Suprapubic skin (tissue), 4 donors: ENCODE data around the gene JAML.

ENCODE experiments used
- CTCF ChIP-seq, 2 donors: fragments of 200-600 bp in 1 of 2; fragments of 450-650 bp in 1 of 2; sonication (generic) in 1 of 2; IDR thresholded peaks; one replicate each; pipeline ENCODE4 v1.5.1; 2016 to 2019; ENCODE audit warnings: antibody characterized with exemption in 2 of 2, mild to moderate bottlenecking in 1 of 2, moderate library complexity in 1 of 2
- POLR2A ChIP-seq, 2 donors: fragments of 450-650 bp; IDR thresholded peaks; one replicate each; pipeline ENCODE4 v1.6.1; 2017; ENCODE audit warnings: antibody characterized with exemption in 2 of 2, mild to moderate bottlenecking in 2 of 2, moderate library complexity in 2 of 2
- POLR2AphosphoS5 ChIP-seq, 3 donors: sonication (generic); formaldehyde crosslinking; IDR thresholded peaks; one replicate each; pipeline ENCODE4 v1.6.1; 2017; ENCODE audit warnings: antibody characterized with exemption in 3 of 3

- no peak for TF ChIP-seq CTCF (IDR thresholded peaks at IDR 0.05)
- TF ChIP-seq POLR2A (IDR thresholded peaks at IDR 0.05), result no peak
- TF ChIP-seq POLR2AphosphoS5 (IDR thresholded peaks at IDR 0.05), result no peak
Observed at GRCh38 chr11:118172356-118172755, 52.5 kb downstream of the JAML start.
